Measurements from ENCODE around the gene OR4D2.
"Not testable (repeated sequence)": the region's sequence is repeated elsewhere in the genome, so short reads cannot be mapped to it uniquely, and the experiment has no call there.

OR4D2 gene

DNA sequence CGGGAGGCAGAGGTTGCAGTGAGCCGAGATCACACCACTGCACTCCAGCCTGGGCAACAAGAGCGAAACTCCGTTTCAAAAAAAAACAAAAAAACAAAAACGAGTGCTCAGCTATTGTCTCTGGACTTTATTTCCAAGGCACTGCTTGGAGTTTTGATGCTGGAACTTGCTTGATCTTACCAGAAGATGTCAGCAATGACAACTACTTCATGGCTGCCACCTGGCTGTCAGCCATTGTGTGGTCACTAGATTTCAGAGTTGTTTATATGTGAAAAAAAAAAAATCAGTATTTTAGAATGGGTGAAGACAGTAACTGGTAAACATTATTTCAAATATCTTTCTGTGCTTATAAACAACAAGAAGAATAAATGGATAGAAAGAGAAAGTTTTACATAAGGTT lies 44.9 kb upstream of the OR4D2 start:
- Histone ChIP-seq H4K8ac (ENCODE audit: low read depth, low read length) (no peak overlapping the region), H3K27ac (ENCODE audit: low read depth, low read length) (no peak overlapping the region), H2BK12ac (ENCODE audit: low read length) (no peak overlapping the region), H3K4me1 (ENCODE audit: control insufficient read depth in 1 of 2, insufficient read depth in 2 of 2, low read length in 2 of 2) (no peaks in the 10 kb centered on the region), H2AK5ac (ENCODE audit: low read length) (no peak overlapping the region), H2BK120ac (ENCODE audit: insufficient read depth, low read length, poor library complexity) (no peak overlapping the region), H3K36me3 (ENCODE audit: control insufficient read depth in 1 of 2, insufficient read depth in 2 of 2, low read length in 2 of 2) (no peaks in the 10 kb centered on the region), H3K4me3 (ENCODE audit: low read depth, low read length) (no peak overlapping the region), H3K9me3 (ENCODE audit: insufficient read depth, low read depth, low read length) (no peaks in the 10 kb centered on the region), H3K79me1 (ENCODE audit: low read length) (no peaks in the 10 kb centered on the region), H3K79me2 (ENCODE audit: control insufficient read depth, insufficient read depth, low read length, poor library complexity) (no peaks in the 10 kb centered on the region), H2AFZ (ENCODE audit: insufficient read depth, low read length, poor library complexity) (no peak overlapping the region), H2BK5ac (ENCODE audit: low read depth, low read length, poor library complexity) (no peak overlapping the region), H3K18ac (ENCODE audit: low read length) (no peak overlapping the region), H3K23ac (ENCODE audit: low read length) (no peak overlapping the region), H3K9ac (ENCODE audit: low read length) (no peak overlapping the region), H4K91ac (ENCODE audit: low read depth, low read length) (no peak overlapping the region), H3K4ac (ENCODE audit: low read depth, low read length) (no peak overlapping the region), H3K4me2 (ENCODE audit: low read length) (no peak overlapping the region), H3K14ac (ENCODE audit: low read length) (no peak overlapping the region), H4K12ac (ENCODE audit: low read depth, low read length) (no peak overlapping the region), H3K27me3 (ENCODE audit: insufficient read depth, low read length) (no peaks in the 10 kb centered on the region)
- no CpG with 5 or more reads among the region's 5 CpGs for WGBS (ENCODE audit: extremely low coverage, insufficient coverage, insufficient read length)
- DNase-seq, result peak in 1 of 2 donors; percentile 21

DNA sequence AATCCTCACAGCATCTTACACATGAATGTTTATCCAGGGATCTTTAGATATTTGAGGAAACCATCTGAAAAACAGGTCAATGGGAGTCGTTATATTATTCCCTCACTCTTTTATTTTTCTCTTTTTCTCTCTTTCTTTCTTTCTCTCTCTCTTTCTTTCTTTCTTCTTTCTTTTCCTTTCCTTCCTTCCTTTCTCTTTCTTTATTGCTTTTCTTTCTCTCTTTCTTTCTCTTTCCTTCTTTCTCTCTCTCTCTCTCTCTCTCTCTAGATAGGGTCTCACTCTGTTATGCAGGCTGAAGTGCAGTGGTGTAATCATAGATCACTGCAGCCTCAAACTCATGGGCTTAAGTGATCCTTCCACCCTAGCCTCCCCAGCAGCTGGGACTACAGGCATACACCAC lies 38.9 kb upstream of the OR4D2 start:
- H3K9ac ChIP-seq (ENCODE audit: low read length), result no peak overlapping the region
- no peaks in the 10 kb centered on the region for H3K27me3 ChIP-seq (ENCODE audit: insufficient read depth, low read length)
- no peak overlapping the region for H3K4me2 ChIP-seq (ENCODE audit: low read length)
- no peak overlapping the region for H2BK12ac ChIP-seq (ENCODE audit: low read length)
- H3K23ac ChIP-seq (ENCODE audit: low read length), result no peak overlapping the region
- no peak overlapping the region for H4K91ac ChIP-seq (ENCODE audit: low read depth, low read length)
- H3K4me1 ChIP-seq (ENCODE audit: control insufficient read depth in 1 of 2, insufficient read depth in 2 of 2, low read length in 2 of 2), result no peaks in the 10 kb centered on the region
- H2BK120ac ChIP-seq (ENCODE audit: insufficient read depth, low read length, poor library complexity), result no peak overlapping the region
- no peak for DNase-seq
- no peaks in the 10 kb centered on the region for H3K36me3 ChIP-seq (ENCODE audit: control insufficient read depth in 1 of 2, insufficient read depth in 2 of 2, low read length in 2 of 2)
- H3K4me3 ChIP-seq (ENCODE audit: low read depth, low read length), result no peak overlapping the region
- H4K12ac ChIP-seq (ENCODE audit: low read depth, low read length), result no peak overlapping the region
- H3K14ac ChIP-seq (ENCODE audit: low read length), result no peak overlapping the region
- H2AK5ac ChIP-seq (ENCODE audit: low read length), result no peak overlapping the region
- H4K8ac ChIP-seq (ENCODE audit: low read depth, low read length), result no peak overlapping the region
- H3K27ac ChIP-seq (ENCODE audit: low read depth, low read length), result no peak overlapping the region
- no CpG with 5 or more reads among the region's 1 CpG for WGBS (ENCODE audit: extremely low coverage, insufficient coverage, insufficient read length)
- H3K79me2 ChIP-seq (ENCODE audit: control insufficient read depth, insufficient read depth, low read length, poor library complexity), result no peaks in the 10 kb centered on the region
- no peak overlapping the region for H2AFZ ChIP-seq (ENCODE audit: insufficient read depth, low read length, poor library complexity)
- no peak overlapping the region for H3K4ac ChIP-seq (ENCODE audit: low read depth, low read length)
- H2BK5ac ChIP-seq (ENCODE audit: low read depth, low read length, poor library complexity), result no peak overlapping the region
- no peaks in the 10 kb centered on the region for H3K79me1 ChIP-seq (ENCODE audit: low read length)
- H3K9me3 ChIP-seq (ENCODE audit: insufficient read depth, low read depth, low read length), result no peaks in the 10 kb centered on the region
- H3K18ac ChIP-seq (ENCODE audit: low read length), result no peak overlapping the region

DNA sequence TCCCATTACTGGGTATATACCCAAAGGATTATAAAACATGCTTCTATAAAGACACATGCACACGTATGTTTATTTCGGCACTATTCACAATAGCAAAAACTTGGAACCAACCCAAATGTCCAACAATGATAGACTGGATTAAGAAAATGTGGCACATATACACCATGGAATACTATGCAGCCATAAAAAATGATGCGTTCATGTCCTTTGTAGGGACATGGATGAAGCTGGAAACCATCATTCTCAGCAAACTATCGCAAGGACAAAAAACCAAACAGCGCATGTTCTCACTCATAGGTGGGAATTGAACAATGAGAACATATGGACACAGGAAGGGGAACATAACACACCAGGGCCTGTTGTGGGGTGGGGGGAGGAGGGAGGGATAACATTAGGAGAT lies 34.1 kb upstream of the OR4D2 start:
- H4K12ac ChIP-seq (ENCODE audit: low read depth, low read length); H3K9me3 ChIP-seq (ENCODE audit: insufficient read depth, low read depth, low read length); H2BK5ac ChIP-seq (ENCODE audit: low read depth, low read length, poor library complexity); H2BK12ac ChIP-seq (ENCODE audit: low read length); H3K4me2 ChIP-seq (ENCODE audit: low read length); H3K18ac ChIP-seq (ENCODE audit: low read length); DNase-seq; H4K91ac ChIP-seq (ENCODE audit: low read depth, low read length); H3K27ac ChIP-seq (ENCODE audit: low read depth, low read length); H3K36me3 ChIP-seq (ENCODE audit: control insufficient read depth in 1 of 2, insufficient read depth in 2 of 2, low read length in 2 of 2); H4K8ac ChIP-seq (ENCODE audit: low read depth, low read length); H3K79me2 ChIP-seq (ENCODE audit: control insufficient read depth, insufficient read depth, low read length, poor library complexity); H2BK120ac ChIP-seq (ENCODE audit: insufficient read depth, low read length, poor library complexity); H2AK5ac ChIP-seq (ENCODE audit: low read length); H3K27me3 ChIP-seq (ENCODE audit: insufficient read depth, low read length); H3K4me1 ChIP-seq (ENCODE audit: control insufficient read depth in 1 of 2, insufficient read depth in 2 of 2, low read length in 2 of 2); H3K14ac ChIP-seq (ENCODE audit: low read length); H3K4ac ChIP-seq (ENCODE audit: low read depth, low read length); H3K79me1 ChIP-seq (ENCODE audit: low read length); H3K23ac ChIP-seq (ENCODE audit: low read length); H3K4me3 ChIP-seq (ENCODE audit: low read depth, low read length); H3K9ac ChIP-seq (ENCODE audit: low read length); H2AFZ ChIP-seq (ENCODE audit: insufficient read depth, low read length, poor library complexity): not testable (repeated sequence)
- WGBS (ENCODE audit: extremely low coverage, insufficient coverage, insufficient read length), result no CpG with 5 or more reads among the region's 5 CpGs

DNA sequence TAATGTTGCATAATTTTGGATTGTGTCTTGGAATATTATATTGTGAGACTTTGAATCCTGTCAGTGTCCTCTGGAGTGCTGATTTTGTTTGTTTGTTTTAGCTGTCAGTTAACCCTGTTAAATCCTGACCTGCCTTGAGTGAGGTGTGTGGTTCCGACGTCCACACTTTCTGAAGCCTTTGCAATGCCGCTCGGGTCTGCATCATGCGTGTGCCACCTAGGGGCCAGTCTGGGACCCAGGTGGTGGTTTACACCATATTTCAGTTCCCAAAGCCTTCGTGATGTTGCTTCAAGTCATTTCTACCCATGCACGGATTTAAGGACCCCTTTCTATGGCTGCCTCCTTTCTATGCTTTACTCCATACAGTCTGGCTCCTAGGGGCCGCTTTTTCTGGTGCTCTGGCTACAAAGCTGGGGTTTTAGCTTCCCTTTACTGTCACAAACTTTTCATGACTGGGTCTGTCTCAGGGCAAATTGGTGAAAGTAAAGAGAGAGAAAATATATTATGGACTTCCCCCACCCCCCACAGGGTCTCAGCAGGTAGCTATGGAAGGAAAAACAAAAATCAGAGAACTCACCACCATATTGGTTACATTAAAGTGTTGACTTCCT lies 30.0 kb upstream of the OR4D2 start:
- H3K36me3 ChIP-seq (ENCODE audit: control insufficient read depth in 1 of 2, insufficient read depth in 2 of 2, low read length in 2 of 2), result no peaks in the 10 kb centered on the region
- no peak overlapping the region for H4K8ac ChIP-seq (ENCODE audit: low read depth, low read length)
- H2BK5ac ChIP-seq (ENCODE audit: low read depth, low read length, poor library complexity), result no peak overlapping the region
- no peak overlapping the region for H3K9ac ChIP-seq (ENCODE audit: low read length)
- no peak overlapping the region for H2BK120ac ChIP-seq (ENCODE audit: insufficient read depth, low read length, poor library complexity)
- H3K27me3 ChIP-seq (ENCODE audit: insufficient read depth, low read length), result no peaks in the 10 kb centered on the region
- H3K4me2 ChIP-seq (ENCODE audit: low read length), result no peak overlapping the region
- no peak overlapping the region for H3K23ac ChIP-seq (ENCODE audit: low read length)
- H3K9me3 ChIP-seq (ENCODE audit: insufficient read depth, low read depth, low read length), result no peaks in the 10 kb centered on the region
- H3K79me2 ChIP-seq (ENCODE audit: control insufficient read depth, insufficient read depth, low read length, poor library complexity), result no peaks in the 10 kb centered on the region
- peak in 1 of 2 donors; percentile 42 for DNase-seq
- no peak overlapping the region for H3K18ac ChIP-seq (ENCODE audit: low read length)
- no peak overlapping the region for H3K4me3 ChIP-seq (ENCODE audit: low read depth, low read length)
- no peak overlapping the region for H4K91ac ChIP-seq (ENCODE audit: low read depth, low read length)
- no peak overlapping the region for H4K12ac ChIP-seq (ENCODE audit: low read depth, low read length)
- H2AFZ ChIP-seq (ENCODE audit: insufficient read depth, low read length, poor library complexity), result no peak overlapping the region
- WGBS (ENCODE audit: extremely low coverage, insufficient coverage, insufficient read length), result no CpG with 5 or more reads among the region's 8 CpGs
- H3K27ac ChIP-seq (ENCODE audit: low read depth, low read length), result no peak overlapping the region
- no peak overlapping the region for H3K14ac ChIP-seq (ENCODE audit: low read length)
- no peak overlapping the region for H2AK5ac ChIP-seq (ENCODE audit: low read length)
- H3K79me1 ChIP-seq (ENCODE audit: low read length), result no peaks in the 10 kb centered on the region
- no peak overlapping the region for H2BK12ac ChIP-seq (ENCODE audit: low read length)
- no peaks in the 10 kb centered on the region for H3K4me1 ChIP-seq (ENCODE audit: control insufficient read depth in 1 of 2, insufficient read depth in 2 of 2, low read length in 2 of 2)
- H3K4ac ChIP-seq (ENCODE audit: low read depth, low read length), result no peak overlapping the region

Data from trophoblast cell (in vitro differentiated cells and primary cell).